Right ventricle myocardium superior (tissue), 1 donor: ENCODE measurements around the gene GON7. TPM values are rescaled to one million over a fixed set of nuclear protein-coding genes. Genes with fewer than 3 reads are reported as not detected.
"Not testable (repeated sequence)": the region's sequence is repeated elsewhere in the genome, so short reads cannot be mapped to it uniquely, and the experiment has no call there.

Experiments used
- ATAC-seq: fragments of 200-7000 bp; cut with Tn5 transposase; one replicate; pipeline ENCODE4 v1.9.1; 2020; ENCODE audit warnings: mild to moderate bottlenecking; ENCODE audit not compliant: poor library complexity
- DNase-seq: peaks from one replicate; pipeline ENCODE4 v3.0.0-alpha.2; 2020
- intact Hi-C: fragments of 100-400 bp; cut with DNase I; formaldehyde crosslinking; loops from one replicate; pipeline ENCODE4 v1.11.2; 2022
- total RNA-seq: library from RNA; stranded (reverse); fragmentation: NEBNext Ultra II Directional; extraction: Animal tissue kit (Norgen Biotek cat#: 25700); gene quantifications from one replicate; pipeline ENCODE4 v1.2.1, GENCODE V29; 2021
- donor health status: DM: no; HTN: yes; CAD: no; lungs with severe emphysema.

Gene GON7
- total RNA-seq, 1 donor from 2014 or later: 16.3 TPM

GRCh38 chr14:93207468-93208308 is 823 bp upstream of the GON7 start:
- peak; percentile 71 for DNase-seq
- intact Hi-C loops: no loop called here
- ATAC-seq: peak; percentile 76

- intact Hi-C loops: no loop called here
- no peak for ATAC-seq
- DNase-seq: no peak
Observed at GRCh38 chr14:93201155-93201704, 5.6 kb downstream of the GON7 start.

GRCh38 chr14:93200553-93200952 is 6.3 kb downstream of the GON7 start:
- ATAC-seq: no peak

DNA sequence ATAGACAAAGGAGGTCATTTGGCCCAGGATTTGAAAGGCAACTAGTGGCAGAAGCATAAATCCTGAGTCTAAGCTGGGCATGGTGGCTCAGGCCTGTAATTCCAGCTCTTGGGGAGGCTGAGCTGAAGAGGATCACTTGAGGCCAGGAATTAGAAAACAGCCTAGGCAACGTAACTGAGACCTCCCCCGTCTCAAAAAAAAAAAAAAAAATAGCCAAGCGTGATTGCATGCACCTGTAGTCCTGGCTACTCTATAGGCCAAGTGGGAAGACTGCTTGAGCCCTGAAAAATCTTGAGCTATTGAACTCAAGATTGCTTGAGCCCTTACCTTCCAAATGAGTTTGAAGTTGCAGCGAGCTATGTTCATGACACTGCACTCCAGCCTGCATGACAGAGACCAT is 7.8 kb downstream of the GON7 start:
- no peak for ATAC-seq
- intact Hi-C loops: no loop called here
- DNase-seq: no peak

More at GRCh38 chr14:93200553-93200952, 6.3 kb downstream of the GON7 start:
- DNase-seq: no peak
- intact Hi-C loops: no loop called here

DNA sequence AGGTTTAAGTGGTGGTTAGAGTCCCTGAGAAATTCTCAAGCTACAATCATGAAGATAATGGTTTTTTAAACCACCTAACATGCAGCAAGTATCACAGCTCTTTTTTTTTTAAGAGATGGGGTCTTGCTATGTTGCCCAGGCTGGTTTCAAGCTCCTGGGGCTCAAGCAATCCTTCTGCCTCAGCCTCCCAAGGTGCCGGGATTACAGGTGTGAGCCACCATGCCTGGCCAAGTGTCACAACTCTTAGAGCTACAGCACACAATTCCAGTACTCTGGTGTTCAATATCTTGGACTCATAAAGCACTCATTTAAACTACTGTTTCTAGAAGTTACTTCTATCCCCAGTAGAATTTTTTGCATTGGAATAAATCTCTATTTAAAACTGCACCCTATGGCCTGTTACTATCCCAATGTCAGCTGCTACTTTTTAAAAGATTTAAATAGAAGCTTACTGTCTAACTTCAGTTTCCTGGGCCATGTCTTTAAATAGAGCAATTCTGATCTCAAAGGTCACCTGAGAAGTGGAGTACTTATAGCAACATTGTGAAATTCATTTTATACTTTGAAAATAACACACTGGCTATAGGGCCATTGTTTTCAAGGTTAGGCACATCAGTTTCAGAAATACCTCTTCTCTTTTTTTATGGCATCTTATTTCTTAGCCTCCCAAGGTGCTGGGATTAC is 11.4 kb downstream of the GON7 start:
- DNase-seq: no peak
- intact Hi-C loops: no loop called here
- ATAC-seq: peak; percentile 71

DNA sequence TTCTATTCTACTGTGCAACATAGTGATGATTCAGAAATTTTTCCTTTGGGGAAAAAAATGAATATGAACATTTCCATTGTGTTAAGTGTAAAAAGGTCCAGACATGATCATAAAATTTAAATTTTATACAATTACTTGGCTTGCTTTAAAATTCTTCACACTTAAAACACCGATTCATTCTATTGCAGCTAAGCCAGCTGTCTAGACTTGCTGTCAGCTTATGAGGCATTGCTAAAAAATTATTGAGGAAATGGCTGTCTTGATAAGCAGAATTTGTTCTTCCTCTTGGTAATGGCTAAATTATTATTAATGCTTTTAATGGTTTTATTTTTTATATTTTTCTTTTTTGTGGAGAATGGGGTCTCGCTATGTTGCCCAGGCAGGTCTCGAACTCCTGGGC is 19.9 kb downstream of the GON7 start:
- ATAC-seq: no peak
- no peak for DNase-seq
- intact Hi-C loops: no loop called here

DNA sequence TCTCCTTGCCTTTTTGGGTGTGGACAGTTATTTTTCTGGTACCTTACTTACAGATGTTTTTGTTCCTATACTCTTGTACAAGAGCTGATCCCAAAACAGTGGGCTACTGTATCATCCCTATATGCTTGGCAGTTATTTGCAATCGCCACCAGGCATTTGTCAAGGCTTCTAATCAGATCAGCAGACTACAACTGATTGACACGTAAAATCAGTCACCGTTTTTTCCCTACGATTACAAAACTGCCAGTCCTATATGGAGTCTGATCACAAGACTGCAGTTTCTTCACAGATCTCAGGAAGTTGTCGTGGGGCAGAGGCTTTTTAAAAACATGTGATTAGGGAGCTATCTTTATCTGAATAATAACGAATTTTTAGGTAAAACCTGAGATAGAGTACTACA is 20.4 kb downstream of the GON7 start:
- ATAC-seq (no peak), DNase-seq (no peak)
- intact Hi-C loops: no loop called here

DNA sequence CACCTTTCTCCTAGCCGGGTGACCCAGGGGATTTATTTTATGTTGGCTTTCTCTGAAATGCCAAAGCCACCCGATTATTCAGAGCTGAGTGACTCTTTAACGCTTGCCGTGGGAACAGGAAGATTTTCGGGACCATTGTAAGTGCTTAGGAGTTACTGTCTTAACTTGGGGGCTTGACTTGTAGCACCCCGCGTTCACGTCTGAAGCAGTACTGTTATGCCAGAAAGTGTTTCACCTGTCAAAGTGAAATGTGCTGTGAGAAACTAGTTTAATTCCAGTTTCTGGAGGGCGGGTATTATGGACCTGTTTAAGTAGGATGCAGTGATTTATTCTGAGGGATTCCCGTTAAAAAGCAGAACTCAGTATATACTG is 21.5 kb downstream of the GON7 start:
- no peak for DNase-seq
- intact Hi-C loops: no loop called here
- no peak for ATAC-seq

DNA sequence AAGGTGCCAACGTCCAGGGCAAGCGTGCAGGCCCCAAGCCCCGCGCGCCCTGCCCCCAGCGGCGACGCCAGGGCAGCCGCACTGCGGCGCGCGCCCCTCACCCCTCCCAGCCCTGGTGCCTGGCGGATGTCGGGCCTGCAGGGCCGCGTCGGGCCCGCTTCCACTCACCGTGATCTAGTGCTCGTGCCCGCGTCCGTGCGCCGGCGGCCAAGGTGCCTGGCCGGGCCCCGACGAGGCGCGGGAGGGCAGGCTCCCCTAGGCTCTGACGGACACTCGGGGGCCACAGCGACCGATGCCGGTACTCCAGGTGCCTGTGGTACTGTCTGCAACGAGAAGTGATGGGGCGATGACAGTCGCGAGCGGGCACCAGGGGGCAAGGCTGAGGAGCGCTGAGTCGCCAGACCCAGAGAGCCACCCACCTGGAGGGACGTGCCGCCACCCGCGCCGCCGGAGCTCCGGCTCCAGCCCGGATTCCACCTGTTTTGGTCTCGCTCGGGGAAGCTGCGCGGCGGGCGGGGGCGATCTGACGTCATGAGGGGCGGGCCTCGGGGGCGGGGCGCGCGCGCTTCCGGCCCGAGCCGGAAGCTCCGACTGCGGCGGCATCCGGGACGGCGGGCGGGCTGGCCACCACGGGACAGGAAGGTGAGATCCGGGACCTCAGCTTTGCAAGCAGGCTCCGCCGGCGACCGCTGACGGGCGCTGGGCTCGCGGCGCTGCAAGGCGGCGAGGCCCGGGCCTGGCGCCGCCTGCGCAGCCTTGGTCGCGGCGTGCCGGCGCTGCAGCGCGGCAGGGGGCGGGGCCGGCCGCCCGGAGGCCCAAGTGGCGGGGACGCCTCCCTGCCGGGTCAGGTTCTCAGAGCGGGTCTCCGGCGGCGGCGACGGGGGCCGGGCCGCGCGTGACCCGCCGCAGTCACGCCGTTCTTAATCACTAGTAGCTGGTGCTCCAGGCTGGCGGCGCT is 22.2 kb downstream of the GON7 start, which contains the start of the genes LYSET and MOAP1:
TSS of gene LYSET (plus strand) at position 927 of the 958 bp plus-strand sequence. CDS start 89 bp downstream, outside the sequence.
TSS of gene MOAP1 (minus strand) at position 507 of the 958 bp plus-strand sequence. CDS start 655 bp downstream, outside the sequence.
- ATAC-seq: peak; percentile 96
- peak; percentile 92 for DNase-seq
- intact Hi-C loops: no loop called here

- intact Hi-C loops: no loop called here
- no peak for ATAC-seq
Observed at GRCh38 chr14:93183596-93184317, 23.1 kb downstream of the GON7 start.

DNA sequence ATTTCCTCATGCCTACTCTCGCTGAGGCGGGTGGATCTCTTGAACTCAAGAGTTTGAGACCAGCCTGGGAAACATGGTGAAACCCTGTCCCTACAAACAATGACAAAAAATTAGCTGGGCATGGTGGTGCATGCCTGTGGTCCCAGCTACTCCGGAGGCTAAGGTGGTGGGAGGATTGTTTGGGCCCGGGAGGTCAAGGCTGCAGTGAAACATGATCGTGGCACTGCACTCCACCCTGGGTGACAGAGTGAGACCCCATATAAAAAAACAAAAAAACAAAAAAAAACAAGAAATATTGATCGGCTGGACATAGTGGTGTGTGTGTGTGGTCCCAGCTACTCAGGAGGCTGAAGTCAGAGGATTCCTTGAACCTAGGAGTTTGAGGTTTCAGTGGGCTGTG is 31.4 kb downstream of the GON7 start:
- no peak for ATAC-seq
- no peak for DNase-seq
- intact Hi-C loops: no loop called here

More at GRCh38 chr14:93183596-93184317, 23.1 kb downstream of the GON7 start:
- DNase-seq: no peak

DNA sequence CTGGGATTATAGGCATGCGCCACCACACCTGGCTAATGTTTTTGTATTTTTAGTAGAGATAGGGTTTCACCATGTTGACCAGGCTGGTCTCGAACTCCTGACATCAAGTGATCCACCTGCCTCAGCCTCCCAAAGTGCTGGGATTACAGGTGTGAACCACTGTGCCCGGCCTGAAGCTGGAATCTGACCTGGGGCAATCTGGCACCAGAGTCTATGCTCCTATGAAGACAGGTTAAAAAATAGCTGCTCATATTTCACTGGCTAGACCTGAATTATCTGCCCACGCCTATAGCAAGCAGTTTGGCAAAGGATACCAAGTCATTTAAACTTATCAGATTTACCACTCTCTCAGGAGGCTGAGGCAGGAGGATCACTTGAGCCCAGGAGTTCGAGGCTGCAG is 32.1 kb downstream of the GON7 start:
- intact Hi-C loops, DNase-seq, ATAC-seq: not testable (repeated sequence)

- DNase-seq: no peak
- ATAC-seq: no peak
- intact Hi-C loops: no loop called here
Observed at GRCh38 chr14:93173943-93174395, 32.9 kb downstream of the GON7 start.

DNA sequence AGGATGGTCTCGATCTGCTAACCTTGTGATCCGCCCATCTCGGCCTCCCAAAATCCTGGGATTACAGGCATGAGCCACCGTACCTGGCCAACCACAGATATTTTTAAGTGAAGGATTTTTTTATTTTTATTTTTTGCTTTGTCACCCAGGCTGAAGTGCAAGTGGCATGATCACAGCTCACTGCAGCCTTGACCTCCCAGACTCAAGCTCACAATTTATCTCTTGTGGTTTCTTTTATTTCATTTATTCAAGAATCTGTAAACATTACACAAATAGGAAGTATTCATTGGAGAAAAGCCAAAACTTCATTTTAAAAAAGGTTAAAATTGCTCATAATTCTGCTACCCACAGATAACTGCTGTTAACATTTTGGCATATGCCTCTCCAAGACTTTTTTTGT is 35.5 kb downstream of the GON7 start:
- DNase-seq (no peak), ATAC-seq (no peak)
- intact Hi-C loops: no loop called here

- DNase-seq, intact Hi-C loops, ATAC-seq: not testable (repeated sequence)
Observed at GRCh38 chr14:93170141-93170540, 36.7 kb downstream of the GON7 start.

- intact Hi-C loops, ATAC-seq, DNase-seq: not testable (repeated sequence)
Observed at GRCh38 chr14:93169619-93170018, 37.2 kb downstream of the GON7 start.

DNA sequence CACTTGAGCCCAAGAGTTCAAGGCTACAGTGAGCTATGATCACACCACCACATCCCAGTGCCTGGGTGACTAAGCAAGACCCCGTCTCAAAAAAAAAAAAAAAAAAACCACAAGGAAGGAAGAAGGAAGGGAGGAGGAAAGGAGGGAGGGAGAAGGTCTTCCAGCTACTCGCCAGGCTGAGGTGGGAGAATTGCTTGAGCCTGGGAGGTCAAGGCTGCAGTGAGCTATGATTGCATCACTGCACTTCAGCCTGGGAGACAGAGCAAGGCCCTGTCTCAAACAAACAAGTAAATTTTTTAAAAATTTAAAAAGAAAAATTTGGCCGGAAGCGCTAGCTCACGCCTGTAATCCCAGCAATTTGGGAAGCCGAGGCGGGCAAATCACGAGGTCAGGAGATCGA is 38.3 kb downstream of the GON7 start:
- DNase-seq, intact Hi-C loops, ATAC-seq: not testable (repeated sequence)
